HG03565 (cell line): ENCODE data around the gene WRAP73.
"Not testable (repeated sequence)": the region's sequence is repeated elsewhere in the genome, so short reads cannot be mapped to it uniquely, and the experiment has no call there.

Experiments
- ATAC-seq: cut with Tn5 transposase; IDR thresholded peaks from one replicate; pipeline ENCODE4 v1.9.1; 2021; ENCODE audit warnings: mild to moderate bottlenecking, moderate library complexity; ENCODE audit not compliant: unreplicated experiment

WRAP73 gene

GRCh38 chr1:3584915-3585314 is 65.0 kb downstream of the WRAP73 start:
- no peak for ATAC-seq

- ATAC-seq, result not testable (repeated sequence)
These were observed 66.2 kb downstream of the WRAP73 start for GRCh38 chr1:3583751-3584150.

DNA sequence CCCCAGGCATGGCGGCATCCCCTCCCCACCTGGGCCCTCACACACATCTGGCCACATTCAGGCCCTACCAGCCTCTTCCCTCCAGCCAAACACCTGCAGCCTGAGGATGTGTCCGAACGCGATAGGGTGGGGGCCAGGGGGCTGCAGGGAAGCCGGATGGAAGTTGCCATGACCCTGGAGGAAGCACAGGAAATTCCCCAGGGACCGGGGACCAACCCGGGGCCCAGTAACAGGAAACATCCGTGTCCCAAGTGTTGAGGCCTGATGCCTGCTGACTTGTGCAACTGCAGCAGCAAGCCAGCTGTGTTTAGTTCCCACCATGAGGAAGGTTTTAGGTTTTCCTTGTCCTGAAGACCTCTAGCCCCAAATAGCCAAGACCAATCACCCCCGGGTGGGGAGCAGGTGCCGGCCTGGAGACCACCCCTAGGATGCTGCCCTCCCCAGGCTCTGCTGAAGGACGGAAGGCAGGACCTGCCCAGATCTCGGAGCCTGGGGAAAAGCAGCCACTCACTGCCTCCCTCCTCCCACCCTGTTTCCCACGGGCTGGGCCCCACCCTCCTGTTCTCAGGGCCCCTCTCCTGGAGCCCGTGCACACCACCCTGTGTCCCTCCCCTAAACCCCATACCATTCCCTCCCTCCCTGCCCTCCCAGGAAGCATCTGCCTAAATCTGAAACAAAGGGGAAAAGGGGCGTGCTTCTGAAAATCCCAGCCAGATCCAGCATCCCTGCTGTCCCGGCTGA is 68.4 kb downstream of the WRAP73 start:
- ATAC-seq, result no peak
